Skeletal muscle tissue (tissue), 4 donors: ENCODE measurements around the gene MORN5. TPM values are rescaled to one million over a fixed set of nuclear protein-coding genes. Genes with fewer than 3 reads are reported as not detected.

Experiments
- H3K27ac ChIP-seq: one replicate; pipeline ENCODE4 v1.7.0; 2013; ENCODE audit warnings: mild to moderate bottlenecking, low read depth, low read length, inconsistent platforms
- H3K27me3 ChIP-seq, 3 donors: one replicate each; pipeline ENCODE4 v1.7.0; 2013; ENCODE audit warnings: low read length in 3 of 3; ENCODE audit not compliant: control insufficient read depth in 3 of 3, insufficient read depth in 3 of 3
- H3K36me3 ChIP-seq, 3 donors: one replicate each; pipeline ENCODE4 v1.7.0; 2013; ENCODE audit warnings: low read length in 3 of 3; ENCODE audit not compliant: control insufficient read depth in 3 of 3, insufficient read depth in 3 of 3
- H3K4me1 ChIP-seq, 3 donors: one replicate each; pipeline ENCODE4 v1.7.0; 2013; ENCODE audit warnings: low read length in 3 of 3, mild to moderate bottlenecking in 3 of 3; ENCODE audit not compliant: control insufficient read depth in 3 of 3, insufficient read depth in 3 of 3
- H3K4me3 ChIP-seq, 3 donors: one replicate each; pipeline ENCODE4 v1.7.0; 2013; ENCODE audit warnings: low read length in 3 of 3
- H3K9ac ChIP-seq, 3 donors: one replicate each; pipeline ENCODE4 v1.7.0; 2013; ENCODE audit warnings: low read length in 3 of 3, mild to moderate bottlenecking in 3 of 3, moderate library complexity in 2 of 3, low read depth in 1 of 3
- H3K9me3 ChIP-seq, 3 donors: one replicate each; pipeline ENCODE4 v1.7.0; 2013; ENCODE audit warnings: low read length in 3 of 3; ENCODE audit not compliant: control insufficient read depth in 3 of 3
- total RNA-seq: library from RNA; depleted of rRNA; stranded (reverse); fragments of >200 nt; gene quantifications from one replicate; pipeline ENCODE4 v1.2.3, GENCODE V29; 2014
- donor health status: Osteomylitis.

The MORN5 gene
- total RNA-seq, 1 donor from 2014 or later = not detected

DNA sequence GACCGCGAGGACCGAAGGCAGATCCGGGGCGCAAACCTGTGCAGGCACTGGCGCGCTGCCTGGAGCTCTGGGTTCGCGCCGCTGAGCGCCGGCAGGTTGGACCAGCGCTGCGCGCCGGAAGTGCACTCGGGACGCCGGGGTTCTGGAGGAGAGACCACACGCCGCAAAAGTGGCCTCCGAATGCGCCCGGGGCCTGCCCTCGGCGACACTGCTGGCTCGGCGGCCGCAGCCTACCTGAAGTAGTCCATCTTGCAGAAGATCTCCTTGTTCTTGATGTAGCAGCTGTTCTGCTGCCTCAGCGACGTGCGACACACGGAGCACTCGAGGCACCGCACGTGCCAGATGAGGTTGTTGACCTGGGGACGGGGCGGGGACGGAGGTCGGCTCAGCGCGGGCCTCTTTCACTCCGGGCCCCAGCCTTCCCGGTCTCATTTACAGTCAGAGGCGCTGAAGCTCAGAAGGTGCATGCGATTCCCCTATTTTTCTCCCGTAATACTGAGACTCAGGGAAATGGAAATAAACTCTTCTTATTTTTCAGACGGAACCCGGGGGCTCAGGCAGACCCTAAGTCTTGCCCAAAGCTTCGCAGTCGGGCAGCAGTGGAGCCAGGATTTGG, 66.5 kb downstream of the MORN5 start:
- Histone ChIP-seq H3K9ac (peak overlapping the region in 1 of 3 donors; percentile 40), H3K4me1 (peaks cover 3 to 15% (median 14%) of the 10 kb centered on the region in 3 donors), H3K9me3 (no peaks in the 10 kb centered on the region), H3K4me3 (peak overlapping the region in 2 of 3 donors; percentile 20 to 52), H3K36me3 (no peaks in the 10 kb centered on the region), H3K27ac (no peak overlapping the region), H3K27me3 (peaks cover 78 to 93% (median 87%) of the 10 kb centered on the region in 3 donors)

DNA sequence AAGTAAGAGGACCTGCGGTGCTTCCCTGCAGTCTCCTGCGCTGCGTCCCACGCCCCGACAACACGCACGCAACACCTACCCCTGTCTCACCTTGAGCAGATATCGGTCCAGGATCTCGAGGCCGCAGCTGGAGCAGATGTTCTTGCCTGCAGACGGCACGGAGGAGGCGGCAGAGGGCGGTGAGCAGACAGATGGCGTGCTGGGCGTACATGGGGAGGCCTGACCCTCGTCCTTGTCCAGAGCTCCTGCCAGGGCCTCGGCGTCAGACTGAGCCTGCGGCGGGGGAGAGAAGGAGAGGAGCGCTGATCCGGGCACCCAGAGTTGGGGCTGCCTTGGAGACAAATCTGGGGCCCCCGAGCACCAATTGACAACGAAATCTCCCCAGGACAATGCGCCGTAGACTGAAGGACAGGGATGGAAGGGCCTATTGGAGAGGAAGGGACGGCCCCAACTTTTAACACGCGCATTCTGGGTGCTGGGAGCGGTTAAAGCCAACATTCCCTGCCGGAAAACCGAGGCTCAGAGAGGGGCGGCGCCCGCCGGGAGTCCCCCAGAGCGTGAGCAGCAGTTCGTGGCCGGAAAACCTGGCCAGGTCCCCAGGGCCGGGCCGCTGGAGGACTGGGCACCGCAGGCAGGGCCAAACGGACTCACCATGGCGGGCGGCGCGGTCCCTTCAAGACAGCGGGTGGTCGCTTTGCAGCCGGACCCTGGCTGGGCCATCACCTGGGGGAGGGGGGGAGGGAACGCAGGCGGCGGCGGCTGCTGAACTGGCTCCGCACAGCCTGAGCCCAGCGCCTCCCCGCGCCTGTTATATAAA, 67.3 kb downstream of the MORN5 start:
- H3K27ac ChIP-seq = no peak overlapping the region

DNA sequence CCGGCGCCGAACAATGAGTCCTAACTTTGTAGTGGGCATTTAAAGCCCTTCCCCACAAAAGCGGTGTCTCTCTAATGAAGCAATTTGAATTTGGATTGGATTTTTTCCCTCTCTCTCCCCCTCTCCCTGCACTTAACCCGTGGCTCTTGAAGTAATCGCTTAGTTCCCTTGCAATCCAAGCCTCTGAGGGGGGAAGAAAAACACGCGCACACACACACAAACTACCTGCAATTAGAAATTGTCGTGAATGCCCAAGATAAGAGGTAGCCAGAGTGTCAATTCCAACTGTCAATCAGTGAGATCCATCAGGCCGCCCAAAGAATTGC, 67.8 kb downstream of the MORN5 start:
- peaks cover 68 to 88% (median 77%) of the 10 kb centered on the region in 3 donors for H3K27me3 ChIP-seq
- no peaks in the 10 kb centered on the region for H3K36me3 ChIP-seq
- peaks cover 3 to 15% (median 9%) of the 10 kb centered on the region in 3 donors for H3K4me1 ChIP-seq
- H3K9me3 ChIP-seq = no peaks in the 10 kb centered on the region
- peak overlapping the region in 2 of 3 donors; percentile 14 to 43 for H3K4me3 ChIP-seq
- no peak overlapping the region for H3K9ac ChIP-seq
- H3K27ac ChIP-seq = no peak overlapping the region

More for the DNA sequence above, 67.3 kb downstream of the MORN5 start:
- Histone ChIP-seq H3K9ac (peak overlapping the region in 1 of 3 donors; percentile 40), H3K27me3 (peaks cover 71 to 91% (median 80%) of the 10 kb centered on the region in 3 donors), H3K36me3 (no peaks in the 10 kb centered on the region), H3K4me1 (peaks cover 3 to 15% (median 9%) of the 10 kb centered on the region in 3 donors), H3K4me3 (peak overlapping the region in 2 of 3 donors; percentile 20 to 52), H3K9me3 (no peaks in the 10 kb centered on the region)

DNA sequence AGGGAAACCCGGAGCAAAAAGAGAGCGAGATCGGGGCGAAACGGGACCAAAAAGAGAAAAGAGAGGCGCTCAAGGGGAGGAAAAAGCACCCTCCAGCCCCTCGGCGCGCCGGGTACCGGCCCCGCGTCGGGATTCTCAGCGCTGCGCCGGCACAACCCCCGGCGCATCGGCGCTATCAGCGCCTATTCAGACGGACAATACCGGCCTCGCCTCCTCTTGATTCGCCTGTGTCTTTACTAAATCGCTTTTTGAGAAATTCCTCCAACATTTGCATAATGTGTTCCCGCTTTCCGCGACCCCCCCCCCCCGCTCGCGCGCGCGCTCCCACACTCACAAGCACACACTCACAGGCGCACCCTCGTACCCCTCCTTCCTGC, 68.5 kb downstream of the MORN5 start:
- Histone ChIP-seq H3K27me3 (peaks cover 68 to 81% (median 71%) of the 10 kb centered on the region in 3 donors), H3K9me3 (no peaks in the 10 kb centered on the region), H3K4me3 (peak overlapping the region in 2 of 3 donors; percentile 52 to 60), H3K9ac (peak overlapping the region in 1 of 3 donors; percentile 60), H3K27ac (no peak overlapping the region), H3K4me1 (peaks cover 2 to 15% (median 8%) of the 10 kb centered on the region in 3 donors), H3K36me3 (no peaks in the 10 kb centered on the region)

DNA sequence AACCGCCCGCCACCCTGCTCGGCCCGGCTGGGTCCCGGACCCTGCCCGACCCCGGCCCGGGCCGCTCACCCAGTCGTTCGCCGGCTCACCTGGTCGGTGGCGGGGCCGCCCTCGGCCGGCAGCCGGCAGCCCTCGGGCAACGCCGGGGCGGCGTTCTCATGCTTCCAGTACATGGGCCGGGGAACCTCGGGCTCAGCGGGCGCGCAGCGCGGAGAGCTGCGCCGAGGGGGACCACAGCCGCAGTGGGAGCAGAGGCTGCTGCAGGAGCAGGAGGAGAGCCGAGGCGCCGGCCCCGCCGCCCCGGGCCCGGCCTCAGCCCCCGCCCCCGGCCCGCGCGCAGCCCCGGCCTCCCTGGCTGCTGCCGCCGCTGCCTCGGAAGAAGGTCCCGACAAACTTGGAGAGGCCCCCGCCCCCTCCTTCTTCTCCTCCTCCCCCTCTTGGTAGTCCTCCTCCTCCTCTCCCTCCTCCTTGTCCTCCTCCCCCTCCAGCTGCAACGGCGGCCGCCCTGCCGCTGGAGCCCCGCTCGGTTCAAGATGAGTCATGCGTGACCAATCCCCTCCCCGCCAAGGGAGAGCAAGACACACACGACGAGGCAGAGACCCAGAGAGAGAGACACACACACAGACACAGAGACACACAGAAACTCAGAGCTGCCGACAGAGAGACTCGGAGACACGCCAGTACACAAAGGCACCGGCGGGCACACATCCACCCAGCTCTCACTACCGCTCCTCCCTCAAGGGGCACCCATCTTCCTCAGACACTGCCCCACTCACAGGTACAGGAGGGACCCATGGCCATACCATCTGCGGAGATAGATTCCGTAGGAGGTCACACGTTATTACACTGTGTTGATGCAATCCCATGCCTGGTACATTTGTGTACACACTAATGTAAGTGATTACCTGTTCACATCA, 69.1 kb downstream of the MORN5 start, which contains the start of gene LHX6:
Gene LHX6 (minus strand): TSS at position 390 of the 917 bp plus-strand sequence. CDS start 217 bp downstream, at position 173.
- H3K36me3 ChIP-seq = no peaks in the 10 kb centered on the region
- H3K9me3 ChIP-seq = no peaks in the 10 kb centered on the region
- no peak within 1 kb of the TSS for H3K27ac ChIP-seq
- peak within 1 kb of the TSS in 2 of 3 donors; percentile 52 to 60 for H3K4me3 ChIP-seq
- peaks cover 0 to 15% (median 4%) of the 10 kb centered on the region in 3 donors for H3K4me1 ChIP-seq
- peaks cover 63 to 75% (median 65%) of the 10 kb centered on the region in 3 donors for H3K27me3 ChIP-seq
- H3K9ac ChIP-seq = peak within 1 kb of the TSS in 1 of 3 donors; percentile 60

DNA sequence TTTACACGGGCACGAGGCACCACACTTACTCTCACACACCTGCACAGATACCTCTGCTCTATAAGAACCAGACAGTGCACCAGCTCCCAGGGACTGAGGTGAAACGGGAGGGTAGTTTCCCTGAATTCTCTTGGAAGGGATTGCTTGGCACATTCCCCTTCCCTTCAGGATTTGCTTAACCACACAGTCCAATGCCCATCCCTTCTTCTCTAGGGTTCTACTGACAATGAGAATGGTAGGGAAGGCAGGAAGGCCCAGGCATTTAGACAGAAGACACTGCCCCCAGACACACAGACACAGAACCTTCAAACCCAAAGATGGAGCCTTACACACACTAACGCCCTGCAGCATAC, 69.8 kb downstream of the MORN5 start:
- H3K4me1 ChIP-seq = peaks cover 0 to 15% (median 4%) of the 10 kb centered on the region in 3 donors
- no peak overlapping the region for H3K4me3 ChIP-seq
- H3K36me3 ChIP-seq = no peaks in the 10 kb centered on the region
- H3K27ac ChIP-seq = no peak overlapping the region
- H3K27me3 ChIP-seq = peaks cover 60 to 76% (median 63%) of the 10 kb centered on the region in 3 donors
- no peak overlapping the region for H3K9ac ChIP-seq
- no peaks in the 10 kb centered on the region for H3K9me3 ChIP-seq

DNA sequence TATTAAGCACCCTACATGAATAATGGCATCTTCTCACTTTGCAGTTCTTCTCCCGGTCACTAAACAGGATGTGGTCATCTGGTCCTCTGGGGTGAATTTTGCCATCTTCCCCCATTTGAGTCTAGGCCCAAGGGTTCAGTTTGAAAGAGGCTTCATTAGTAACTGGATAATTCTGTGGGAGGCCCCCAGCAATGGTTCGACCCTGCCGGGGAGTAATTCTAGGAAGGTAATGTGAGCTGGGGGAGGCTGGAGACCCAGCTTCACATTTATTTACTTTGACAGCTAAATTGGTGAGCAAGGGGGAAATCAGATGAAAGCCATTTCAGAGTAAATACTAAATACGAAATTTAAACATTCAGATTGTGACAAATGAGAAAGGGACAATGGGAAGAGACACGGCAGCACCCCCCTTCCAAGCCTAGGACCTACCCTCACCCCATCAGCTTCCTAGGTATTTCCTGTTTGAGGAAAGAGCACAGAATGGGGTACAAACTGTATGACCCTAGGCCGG, 73.1 kb downstream of the MORN5 start:
- Histone ChIP-seq H3K4me3 (no peak overlapping the region), H3K27me3 (peaks cover 28 to 43% (median 32%) of the 10 kb centered on the region in 3 donors), H3K9me3 (no peaks in the 10 kb centered on the region), H3K9ac (no peak overlapping the region), H3K36me3 (no peaks in the 10 kb centered on the region), H3K27ac (no peak overlapping the region), H3K4me1 (peaks cover 0 to 4% (median 2%) of the 10 kb centered on the region in 3 donors)

DNA sequence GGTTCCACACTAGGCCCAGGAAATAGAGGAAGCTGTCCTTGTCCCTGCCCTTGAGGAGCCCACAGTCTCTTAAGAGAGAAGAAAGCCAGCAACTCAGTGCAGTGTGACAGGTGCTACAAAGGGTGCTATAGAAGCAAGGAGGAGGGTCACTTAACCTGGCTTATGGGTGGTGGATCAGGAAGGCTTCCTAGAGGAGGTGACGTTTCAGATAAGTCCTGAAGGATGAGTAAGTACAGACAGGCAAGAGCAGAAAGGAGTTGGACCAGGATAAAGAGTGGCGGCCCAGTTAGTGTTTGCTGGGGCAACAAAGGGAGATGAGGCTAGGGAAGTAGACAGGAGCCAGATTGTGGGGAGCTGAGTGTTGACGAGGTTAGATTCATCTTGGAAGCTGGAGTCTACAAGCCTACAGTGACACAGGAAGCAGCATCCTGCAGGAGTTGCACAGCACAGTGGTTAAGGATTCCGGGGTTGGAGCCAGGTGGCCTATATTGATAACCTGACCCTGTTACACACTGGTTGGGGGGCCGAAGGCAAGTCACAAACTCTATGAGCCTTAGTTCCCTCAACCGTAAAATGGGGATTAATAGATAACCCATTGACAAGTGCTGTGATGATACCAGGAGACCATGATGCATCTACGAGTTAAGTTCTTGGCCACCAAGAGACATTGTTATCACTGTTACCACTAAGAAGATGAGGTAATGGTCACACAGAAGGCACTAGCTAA, 74.5 kb downstream of the MORN5 start:
- H3K27ac ChIP-seq = no peak overlapping the region
- peaks cover 0 to 6% (median 0%) of the 10 kb centered on the region in 3 donors for H3K36me3 ChIP-seq
- no peak overlapping the region for H3K4me3 ChIP-seq

DNA sequence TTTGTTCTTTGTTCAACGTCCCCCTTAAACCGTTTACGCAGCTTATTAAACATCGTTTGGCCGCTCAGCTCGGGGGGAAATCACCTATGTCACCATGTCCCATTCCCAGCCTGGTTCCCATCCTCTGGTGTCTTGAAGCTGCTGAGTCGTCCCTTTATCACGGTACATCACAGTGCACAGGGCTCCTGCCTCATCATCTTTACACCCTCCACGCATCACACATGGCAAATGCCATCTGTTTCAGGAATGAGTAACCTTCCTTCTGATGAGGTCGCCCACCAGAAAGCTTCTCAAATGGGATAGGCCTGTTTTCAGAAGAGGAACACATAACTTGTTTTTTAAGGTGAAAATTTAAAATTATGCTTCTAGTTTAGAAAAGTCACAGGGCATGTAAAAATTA, 77.0 kb downstream of the MORN5 start:
- peaks cover 0 to 4% (median 0%) of the 10 kb centered on the region in 3 donors for H3K4me1 ChIP-seq
- H3K27ac ChIP-seq = no peak overlapping the region
- no peak overlapping the region for H3K9ac ChIP-seq
- no peak overlapping the region for H3K4me3 ChIP-seq
- H3K36me3 ChIP-seq = peaks cover 8 to 18% (median 13%) of the 10 kb centered on the region in 3 donors
- H3K27me3 ChIP-seq = peaks cover 0 to 10% (median 0%) of the 10 kb centered on the region in 3 donors
- no peaks in the 10 kb centered on the region for H3K9me3 ChIP-seq

More for the DNA sequence above, 74.5 kb downstream of the MORN5 start:
- H3K27me3 ChIP-seq = peaks cover 18 to 32% (median 20%) of the 10 kb centered on the region in 3 donors
- no peak overlapping the region for H3K9ac ChIP-seq
- H3K4me1 ChIP-seq = peaks cover 0 to 1% (median under 1%) of the 10 kb centered on the region in 3 donors
- no peaks in the 10 kb centered on the region for H3K9me3 ChIP-seq
